ENCODE data around the gene SYPL2.

The SYPL2 gene

DNA sequence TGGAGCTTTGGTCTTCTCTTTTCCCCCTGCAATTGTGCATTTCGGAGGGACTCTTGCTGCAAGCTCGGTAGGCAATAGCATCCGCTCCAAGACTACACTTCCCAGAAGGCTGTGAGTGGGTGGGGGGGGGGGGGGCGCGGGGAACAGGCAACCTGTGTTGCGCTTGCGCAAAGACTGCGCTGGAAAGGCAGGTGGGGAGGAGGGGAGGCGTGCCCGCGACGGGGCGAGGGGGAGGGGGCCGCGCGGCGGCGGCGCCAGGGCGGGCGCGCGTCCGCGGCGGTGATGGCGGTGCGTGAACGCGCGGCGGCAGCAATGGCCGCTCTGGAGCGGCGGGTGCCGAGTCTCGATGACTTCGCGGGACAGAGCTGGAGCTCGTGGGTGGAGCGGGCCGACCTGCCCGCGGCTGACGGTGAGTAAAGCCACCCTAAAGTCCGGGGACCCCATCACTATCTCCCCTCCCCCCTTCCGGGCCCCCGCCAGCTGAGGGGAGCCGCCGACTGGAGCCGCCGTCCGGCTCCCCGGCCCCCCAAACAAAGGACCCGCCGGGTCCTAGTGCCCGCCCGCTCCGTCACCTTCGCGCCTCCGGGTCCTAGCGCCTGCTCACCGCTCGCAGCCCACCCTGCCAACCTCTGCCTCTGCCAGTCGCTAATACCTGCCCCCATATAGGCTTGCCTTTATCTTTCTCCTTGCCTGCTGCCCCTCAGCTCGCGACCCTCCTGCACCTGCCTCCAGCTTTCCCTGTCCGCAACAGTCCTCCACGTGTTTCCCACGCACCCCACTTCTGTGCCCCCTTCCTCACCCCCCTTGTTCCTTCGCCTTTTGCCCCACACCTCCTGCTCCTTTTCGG is 17.5 kb downstream of the SYPL2 start, which contains the start of gene ATXN7L2:
Gene ATXN7L2, plus strand, starts transcription at position 234 of the 847 bp plus-strand sequence. Its CDS starts 49 bp downstream, at position 283.
- TF ChIP-seq, protein P1, sequence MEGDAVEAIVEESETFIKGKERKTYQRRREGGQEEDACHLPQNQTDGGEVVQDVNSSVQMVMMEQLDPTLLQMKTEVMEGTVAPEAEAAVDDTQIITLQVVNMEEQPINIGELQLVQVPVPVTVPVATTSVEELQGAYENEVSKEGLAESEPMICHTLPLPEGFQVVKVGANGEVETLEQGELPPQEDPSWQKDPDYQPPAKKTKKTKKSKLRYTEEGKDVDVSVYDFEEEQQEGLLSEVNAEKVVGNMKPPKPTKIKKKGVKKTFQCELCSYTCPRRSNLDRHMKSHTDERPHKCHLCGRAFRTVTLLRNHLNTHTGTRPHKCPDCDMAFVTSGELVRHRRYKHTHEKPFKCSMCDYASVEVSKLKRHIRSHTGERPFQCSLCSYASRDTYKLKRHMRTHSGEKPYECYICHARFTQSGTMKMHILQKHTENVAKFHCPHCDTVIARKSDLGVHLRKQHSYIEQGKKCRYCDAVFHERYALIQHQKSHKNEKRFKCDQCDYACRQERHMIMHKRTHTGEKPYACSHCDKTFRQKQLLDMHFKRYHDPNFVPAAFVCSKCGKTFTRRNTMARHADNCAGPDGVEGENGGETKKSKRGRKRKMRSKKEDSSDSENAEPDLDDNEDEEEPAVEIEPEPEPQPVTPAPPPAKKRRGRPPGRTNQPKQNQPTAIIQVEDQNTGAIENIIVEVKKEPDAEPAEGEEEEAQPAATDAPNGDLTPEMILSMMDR (conservative IDR thresholded peaks at IDR 0.05; ENCODE audit: low read depth, low read length) = no peak
- H3K4me3 ChIP-seq (ENCODE audit: low read length) = peak within 1 kb of the TSS; percentile 87
- no peak for DNase-seq (ENCODE audit: low read depth)

DNA sequence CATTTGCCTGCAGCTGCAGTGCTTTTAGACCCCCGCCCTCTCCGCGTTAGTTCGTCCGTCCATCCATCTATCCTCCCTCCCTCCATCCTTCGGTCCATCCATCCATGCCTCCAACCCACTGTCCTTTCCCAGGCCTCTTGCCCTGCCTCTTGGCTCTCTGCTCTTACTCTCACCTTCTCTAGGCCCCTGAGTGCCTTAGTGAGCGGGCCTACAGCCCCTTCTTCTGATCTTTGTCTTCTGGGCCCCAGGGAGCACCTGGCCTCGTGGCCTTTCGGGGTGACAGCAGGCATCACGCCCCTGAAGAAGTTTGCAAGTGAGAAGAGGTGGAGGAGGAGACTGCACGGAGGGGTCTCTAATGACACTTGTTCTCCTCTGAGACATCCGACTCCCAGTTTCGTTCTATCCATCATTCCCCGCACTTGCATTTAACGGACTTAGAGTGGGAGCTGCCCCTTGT is 18.2 kb downstream of the SYPL2 start:
- peak overlapping the region; percentile 87 for H3K4me3 ChIP-seq (ENCODE audit: low read length)
- no peak for DNase-seq (ENCODE audit: low read depth)
- TF ChIP-seq, protein P1 (conservative IDR thresholded peaks at IDR 0.05; ENCODE audit: low read depth, low read length) = no peak

DNA sequence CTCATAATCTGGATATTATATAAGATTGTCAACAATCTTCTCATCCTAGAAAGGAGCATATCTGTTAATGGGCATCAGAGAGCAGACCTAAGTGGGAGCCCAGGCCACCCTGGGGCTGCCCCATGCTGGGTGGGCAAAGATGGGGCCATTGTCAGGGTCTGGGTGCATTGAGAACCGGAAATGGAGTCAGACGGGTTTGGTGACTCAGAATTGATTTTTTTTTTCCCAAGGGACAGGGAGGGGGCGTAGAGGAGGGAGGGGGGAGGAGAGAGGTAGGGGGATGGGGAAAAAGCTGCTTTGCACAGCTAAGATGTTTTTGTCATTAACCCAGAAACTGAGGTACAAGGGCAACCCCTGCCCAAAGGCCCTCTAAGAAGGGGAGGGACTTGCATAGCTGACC is 18.7 kb downstream of the SYPL2 start:
- TF ChIP-seq, protein P1 (conservative IDR thresholded peaks at IDR 0.05; ENCODE audit: low read depth, low read length) = no peak
- peak overlapping the region; percentile 87 for H3K4me3 ChIP-seq (ENCODE audit: low read length)
- DNase-seq (ENCODE audit: low read depth) = no peak

DNA sequence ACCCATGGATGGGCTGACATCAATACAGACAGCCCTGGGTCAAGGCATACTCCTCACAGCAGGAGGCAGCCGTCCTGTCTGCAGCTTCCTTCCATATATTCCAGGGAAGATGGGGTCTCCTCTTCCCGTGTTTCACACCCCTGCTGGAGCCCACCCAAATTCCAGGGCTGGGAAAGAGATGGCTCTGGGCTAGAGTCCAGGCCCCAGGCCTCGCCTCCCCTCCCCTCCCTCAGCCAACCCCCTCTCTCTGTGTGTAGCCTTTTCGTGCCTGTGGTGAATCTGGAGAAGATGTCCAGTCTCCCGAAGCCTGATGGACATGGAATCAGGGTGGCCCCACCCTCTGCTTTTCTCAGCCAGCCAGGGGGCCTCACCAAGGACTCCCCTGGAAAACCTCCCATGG is 20.9 kb downstream of the SYPL2 start:
- H3K4me3 ChIP-seq (ENCODE audit: low read length) = no peak overlapping the region
- TF ChIP-seq, protein P1 (conservative IDR thresholded peaks at IDR 0.05; ENCODE audit: low read depth, low read length) = no peak
- no peak for DNase-seq (ENCODE audit: low read depth)

DNA sequence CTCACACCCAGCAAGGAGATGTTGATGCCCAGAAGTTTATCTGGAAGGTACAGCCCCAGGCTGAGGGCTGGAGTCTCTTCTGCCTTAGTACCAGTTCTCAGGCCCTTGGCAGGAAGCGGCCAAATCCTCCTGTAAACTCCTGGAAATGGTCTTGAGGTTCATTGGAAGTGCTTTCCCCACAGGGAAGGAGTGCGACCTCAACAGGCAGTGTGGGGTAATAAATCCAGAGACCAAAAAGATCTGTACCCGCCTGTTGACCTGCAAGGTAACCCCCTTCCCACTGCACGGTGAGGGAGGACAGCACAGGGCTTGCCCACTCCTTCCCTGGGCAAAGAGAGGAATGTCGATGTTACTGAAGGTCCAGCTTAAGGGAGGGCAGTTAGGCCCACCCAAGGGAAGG is 21.9 kb downstream of the SYPL2 start:
- TF ChIP-seq, protein P1 (conservative IDR thresholded peaks at IDR 0.05; ENCODE audit: low read depth, low read length) = peak; percentile 24
- DNase-seq (ENCODE audit: low read depth) = no peak
- H3K4me3 ChIP-seq (ENCODE audit: low read length) = no peak overlapping the region

DNA sequence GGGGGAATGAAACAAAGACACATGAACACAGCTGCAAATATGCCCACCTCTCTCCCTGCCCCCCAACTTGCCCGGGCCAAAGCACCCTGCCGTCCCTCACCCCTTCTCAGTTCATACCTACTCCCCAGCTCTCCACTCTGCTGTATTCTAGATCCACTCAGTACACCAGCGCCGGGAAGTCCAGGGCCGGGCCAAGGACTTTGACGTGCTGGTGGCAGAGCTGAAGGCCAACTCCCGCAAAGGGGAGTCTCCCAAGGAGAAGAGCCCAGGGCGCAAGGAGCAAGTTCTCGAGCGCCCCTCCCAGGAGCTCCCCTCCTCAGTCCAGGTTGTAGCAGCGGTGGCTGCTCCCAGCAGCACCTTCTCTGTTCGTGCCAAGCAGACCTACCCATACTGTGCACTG is 22.4 kb downstream of the SYPL2 start:
- TF ChIP-seq, protein P1 (conservative IDR thresholded peaks at IDR 0.05; ENCODE audit: low read depth, low read length) = no peak
- no peak for DNase-seq (ENCODE audit: low read depth)
- no peak overlapping the region for H3K4me3 ChIP-seq (ENCODE audit: low read length)
